ENCODE data around the gene SORCS2.

The SORCS2 gene

DNA sequence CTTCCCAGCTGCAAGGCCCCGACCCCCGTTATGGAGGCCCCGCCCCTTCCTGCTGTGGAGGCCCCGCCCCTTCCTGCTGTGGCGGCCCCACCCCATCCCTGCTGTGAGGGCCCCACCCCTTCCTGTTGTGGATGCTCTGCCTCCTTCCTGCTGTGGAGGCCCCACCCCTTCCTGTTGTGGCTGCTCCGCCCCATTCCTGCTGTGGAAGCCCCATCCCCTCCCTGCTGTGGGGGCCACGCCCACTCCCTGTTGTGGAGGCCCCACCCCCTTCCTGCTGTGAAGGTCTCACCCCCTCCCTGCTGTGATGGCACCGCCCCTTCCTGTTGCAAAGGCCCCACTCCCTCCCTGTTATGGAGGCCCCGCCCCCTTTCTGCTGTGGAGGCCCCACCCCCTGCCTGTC lies 347.3 kb downstream of the SORCS2 start:
- H4K20me1 ChIP-seq (ENCODE audit: control insufficient read depth, insufficient read depth, low read depth, low read length), result no peaks in the 10 kb centered on the region
- no peaks in the 10 kb centered on the region; the same call in 1 of the 2 replicates for H3K9me2 ChIP-seq (replicated peaks; ENCODE audit: control insufficient read depth, low read length)
- H3K27me3 ChIP-seq (ENCODE audit: control insufficient read depth, low read length), result no peaks in the 10 kb centered on the region
- TF ChIP-seq EZH2phosphoT487 (IDR thresholded peaks at IDR 0.05; ENCODE audit: borderline replicate concordance, low read length), result no peak
- no peak for TF ChIP-seq CTCF (IDR thresholded peaks at IDR 0.05; ENCODE audit: low read depth, low read length, poor library complexity, severe bottlenecking)
- H3K27ac ChIP-seq (ENCODE audit: low read depth, low read length), result peak overlapping the region; percentile 53
- H3F3A ChIP-seq (ENCODE audit: control insufficient read depth, insufficient read depth), result no peaks in the 10 kb centered on the region
- H3K36me3 ChIP-seq (ENCODE audit: control insufficient read depth, low read length), result no peaks in the 10 kb centered on the region
- peaks cover 5% of the 10 kb centered on the region; the same call in 1 of the 2 replicates for H3K9me3 ChIP-seq (ENCODE audit: control insufficient read depth, insufficient read depth, low read length)
- no peaks in the 10 kb centered on the region for H3K79me2 ChIP-seq (ENCODE audit: control insufficient read depth, low read length)
- H3K4me2 ChIP-seq (ENCODE audit: low read length), result peak overlapping the region; percentile 89
- peak overlapping the region; percentile 80 for H3K4me3 ChIP-seq (ENCODE audit: low read length)
- H3K4me1 ChIP-seq (ENCODE audit: control insufficient read depth, low read length), result peaks cover 19% of the 10 kb centered on the region

DNA sequence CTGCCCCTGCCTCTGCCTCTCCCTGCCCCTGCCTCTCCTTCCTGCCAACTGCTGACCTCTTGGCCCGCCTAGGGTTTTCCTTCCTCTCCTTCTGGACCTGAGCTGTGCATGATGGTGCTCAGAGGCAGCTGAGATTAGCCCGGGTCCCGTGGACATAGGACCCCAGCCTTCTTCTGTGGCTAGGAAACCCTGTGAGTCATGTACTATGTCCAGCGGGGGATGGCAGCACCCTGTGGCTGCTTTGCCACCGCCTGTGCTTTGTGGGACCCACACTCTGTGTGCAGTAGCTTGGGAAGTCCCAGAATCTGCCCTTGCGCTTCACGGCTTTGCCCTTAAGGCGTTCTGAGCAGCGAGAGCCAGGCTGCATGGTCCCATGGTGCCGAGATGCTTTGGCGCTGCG lies 347.9 kb downstream of the SORCS2 start:
- Histone ChIP-seq H3K4me3 (ENCODE audit: low read length) (peak overlapping the region; percentile 49), H3K4me1 (ENCODE audit: control insufficient read depth, low read length) (peaks cover 19% of the 10 kb centered on the region), H3K9me2 (replicated peaks; ENCODE audit: control insufficient read depth, low read length) (no peaks in the 10 kb centered on the region; the same call in 1 of the 2 replicates), H3K36me3 (ENCODE audit: control insufficient read depth, low read length) (no peaks in the 10 kb centered on the region), H3K4me2 (ENCODE audit: low read length) (peak overlapping the region; percentile 53), H3F3A (ENCODE audit: control insufficient read depth, insufficient read depth) (no peaks in the 10 kb centered on the region), H3K9me3 (ENCODE audit: control insufficient read depth, insufficient read depth, low read length) (peaks cover 5% of the 10 kb centered on the region; the same call in 1 of the 2 replicates), H3K79me2 (ENCODE audit: control insufficient read depth, low read length) (no peaks in the 10 kb centered on the region), H3K27ac (ENCODE audit: low read depth, low read length) (peak overlapping the region; percentile 40), H3K27me3 (ENCODE audit: control insufficient read depth, low read length) (no peaks in the 10 kb centered on the region), H4K20me1 (ENCODE audit: control insufficient read depth, insufficient read depth, low read depth, low read length) (no peaks in the 10 kb centered on the region)
- TF ChIP-seq CTCF (IDR thresholded peaks at IDR 0.05; ENCODE audit: low read depth, low read length, poor library complexity, severe bottlenecking) (no peak), EZH2phosphoT487 (IDR thresholded peaks at IDR 0.05; ENCODE audit: borderline replicate concordance, low read length) (no peak)

- Histone ChIP-seq H3F3A (ENCODE audit: control insufficient read depth, insufficient read depth) (no peaks in the 10 kb centered on the region), H3K9me3 (ENCODE audit: control insufficient read depth, insufficient read depth, low read length) (peaks cover 5% of the 10 kb centered on the region; the same call in 1 of the 2 replicates), H3K79me2 (ENCODE audit: control insufficient read depth, low read length) (no peaks in the 10 kb centered on the region), H3K4me2 (ENCODE audit: low read length) (peak overlapping the region; percentile 53), H3K27ac (ENCODE audit: low read depth, low read length) (peak overlapping the region; percentile 40; the same call in 1 of the 2 replicates), H3K36me3 (ENCODE audit: control insufficient read depth, low read length) (no peaks in the 10 kb centered on the region), H3K9me2 (replicated peaks; ENCODE audit: control insufficient read depth, low read length) (no peaks in the 10 kb centered on the region; the same call in 1 of the 2 replicates), H3K27me3 (ENCODE audit: control insufficient read depth, low read length) (no peaks in the 10 kb centered on the region), H3K4me1 (ENCODE audit: control insufficient read depth, low read length) (peaks cover 19% of the 10 kb centered on the region), H3K4me3 (ENCODE audit: low read length) (peak overlapping the region; percentile 49), H4K20me1 (ENCODE audit: control insufficient read depth, insufficient read depth, low read depth, low read length) (no peaks in the 10 kb centered on the region)
- TF ChIP-seq EZH2phosphoT487 (IDR thresholded peaks at IDR 0.05; ENCODE audit: borderline replicate concordance, low read length) (no peak), CTCF (IDR thresholded peaks at IDR 0.05; ENCODE audit: low read depth, low read length, poor library complexity, severe bottlenecking) (no peak)
Observed at GRCh38 chr4:7540654-7541413, 348.5 kb downstream of the SORCS2 start.

All from DOHH2 (cell line).